ENCODE results near the gene MMP25.

The MMP25 gene

DNA sequence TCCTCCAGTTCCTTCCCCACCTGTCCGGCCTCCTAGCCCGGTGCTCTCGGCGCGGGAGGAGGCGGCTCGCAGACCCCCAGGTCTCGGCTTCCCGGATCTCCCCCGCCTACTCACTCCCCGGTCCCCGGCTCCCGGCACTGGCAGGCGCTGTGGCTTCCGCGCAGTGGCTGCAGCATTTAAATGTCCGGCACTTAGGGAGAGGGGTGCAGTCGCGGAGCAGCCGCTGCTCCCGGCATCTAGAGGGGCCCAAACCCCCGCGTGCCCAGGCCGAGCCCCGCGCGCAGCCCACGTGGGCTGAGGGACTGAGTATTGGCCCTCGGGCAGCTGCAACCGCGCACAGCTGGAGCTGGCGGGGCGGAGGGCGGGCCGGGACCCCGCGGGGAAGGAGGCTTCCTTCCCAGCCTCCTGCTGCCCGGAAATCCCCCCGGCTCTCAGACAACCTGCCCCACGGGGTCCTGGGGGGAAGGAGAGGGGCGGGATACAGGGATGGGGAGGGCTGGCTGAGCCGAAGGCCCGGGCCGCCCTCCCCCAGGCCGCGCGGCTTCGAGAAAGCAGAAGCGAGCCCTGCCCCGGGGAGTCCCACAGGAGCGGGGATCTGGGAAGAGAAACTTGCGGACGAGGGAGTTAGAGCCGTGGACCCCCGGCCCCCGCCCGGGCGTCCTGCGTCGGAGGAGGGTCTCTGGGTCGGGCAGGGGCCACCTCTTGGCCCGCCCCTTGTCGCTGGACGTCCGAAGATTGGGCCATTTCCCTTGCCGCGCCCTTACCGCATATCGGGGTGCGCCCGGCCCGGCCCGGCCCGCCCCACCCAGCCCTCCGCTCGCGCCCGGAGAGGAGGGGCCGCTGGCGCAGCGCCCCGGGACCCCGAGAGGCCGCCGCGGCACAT, at the start of gene MMP25:
MMP25 (plus strand) TSS at position 804 of the 883 bp plus-strand sequence. CDS start 357 bp downstream, outside the sequence.
- DNase-seq, result no peak

DNA sequence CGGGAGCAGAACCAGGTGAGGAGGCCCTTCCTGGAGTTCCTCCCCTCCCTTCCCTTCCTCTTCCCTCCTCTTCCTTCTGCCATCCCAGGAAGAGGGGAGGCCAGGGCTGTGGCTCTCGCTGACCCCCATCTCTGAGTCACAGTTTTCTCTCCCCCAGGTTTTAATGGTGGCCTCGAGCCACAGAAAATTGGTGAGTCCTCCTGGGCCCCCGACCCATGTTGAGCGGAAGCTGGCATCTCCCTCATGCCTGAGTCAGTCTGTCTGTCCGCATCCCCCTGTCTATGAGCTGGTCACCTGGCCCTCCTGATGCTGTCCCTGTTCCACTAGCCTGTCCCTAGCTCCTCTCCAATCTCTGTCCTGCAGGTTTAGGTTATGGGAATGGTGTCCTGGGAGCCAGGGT, 46.4 kb upstream of the MMP25 start:
- no peak for DNase-seq

- DNase-seq, result no peak
Observed at GRCh38 chr16:3000540-3000939, 45.8 kb upstream of the MMP25 start.

DNA sequence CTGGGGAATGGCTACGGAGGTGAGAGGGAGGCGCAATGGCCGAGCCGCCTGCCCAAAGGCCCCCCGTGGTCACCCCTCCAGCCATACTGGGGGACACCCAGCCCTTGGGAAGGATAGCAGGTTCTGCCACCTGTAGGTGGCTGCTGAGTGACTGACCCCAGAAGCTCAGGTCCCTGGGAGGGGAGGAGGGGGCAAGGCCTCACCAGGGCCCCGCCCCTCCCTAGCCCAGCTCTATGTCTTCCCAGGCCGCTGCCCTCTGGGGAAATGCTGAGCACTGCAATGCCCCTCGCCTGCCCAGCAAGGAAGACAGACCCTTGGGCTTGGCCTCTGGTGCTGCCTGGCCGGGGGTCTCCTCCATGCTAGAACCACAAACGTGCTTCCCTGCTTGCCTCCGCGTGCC, 45.0 kb upstream of the MMP25 start:
- DNase-seq, result no peak

DNA sequence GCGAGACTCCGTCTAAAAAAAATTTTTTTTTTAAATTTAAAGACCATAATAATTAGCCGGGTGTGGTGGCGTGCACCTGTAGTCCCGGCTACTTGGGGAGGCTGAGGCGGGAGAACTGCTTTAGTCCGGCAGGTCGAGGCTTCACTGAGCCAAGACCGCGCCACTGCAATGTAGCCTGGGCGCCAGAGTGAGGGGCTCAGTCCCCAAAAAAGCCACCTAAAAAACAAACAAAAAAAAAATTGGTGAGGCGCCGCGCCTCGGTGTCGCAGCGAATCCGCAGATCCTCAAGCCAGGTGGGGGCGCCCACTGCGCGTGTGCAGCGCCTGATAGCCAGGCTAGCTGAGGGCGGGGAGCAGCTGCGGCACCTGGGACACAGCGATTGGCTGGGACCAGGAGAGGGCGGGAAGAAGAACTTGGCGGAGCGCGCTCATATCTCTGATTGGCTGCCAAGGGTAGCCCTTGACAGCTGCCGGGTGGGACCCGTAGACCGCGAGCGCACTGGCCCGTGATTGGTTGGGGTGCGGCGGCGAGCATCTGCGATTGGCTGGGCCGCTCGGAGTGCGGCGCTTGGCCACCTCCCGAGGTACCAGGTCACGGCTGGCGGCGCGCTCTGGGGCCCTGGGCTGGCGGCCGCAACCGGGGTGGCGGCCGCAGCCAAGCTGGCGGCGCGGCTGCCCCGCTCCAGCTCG, 42.6 kb upstream of the MMP25 start:
- peak; percentile 90 for DNase-seq

DNA sequence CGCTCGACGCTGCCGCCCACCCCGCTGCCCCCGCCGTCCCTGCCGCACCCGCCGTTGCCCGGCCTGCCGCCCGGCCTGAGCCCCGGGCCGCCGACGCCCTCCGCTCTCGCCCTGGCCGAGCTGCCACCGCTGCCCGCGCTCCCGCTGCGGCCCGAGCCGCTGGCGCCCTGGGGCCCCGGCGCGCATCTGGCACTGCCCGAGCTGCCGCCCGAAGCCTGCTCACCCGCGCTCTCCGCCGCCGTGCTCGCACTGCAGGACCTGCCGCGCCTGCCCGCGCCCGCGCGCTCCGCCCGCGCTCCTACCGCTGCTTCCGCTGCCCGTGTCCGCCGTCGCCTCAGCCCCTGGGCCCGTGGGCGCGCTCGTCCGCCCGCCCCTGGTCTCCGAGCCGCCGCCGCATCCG, 42.0 kb upstream of the MMP25 start:
- DNase-seq, result no peak

DNA sequence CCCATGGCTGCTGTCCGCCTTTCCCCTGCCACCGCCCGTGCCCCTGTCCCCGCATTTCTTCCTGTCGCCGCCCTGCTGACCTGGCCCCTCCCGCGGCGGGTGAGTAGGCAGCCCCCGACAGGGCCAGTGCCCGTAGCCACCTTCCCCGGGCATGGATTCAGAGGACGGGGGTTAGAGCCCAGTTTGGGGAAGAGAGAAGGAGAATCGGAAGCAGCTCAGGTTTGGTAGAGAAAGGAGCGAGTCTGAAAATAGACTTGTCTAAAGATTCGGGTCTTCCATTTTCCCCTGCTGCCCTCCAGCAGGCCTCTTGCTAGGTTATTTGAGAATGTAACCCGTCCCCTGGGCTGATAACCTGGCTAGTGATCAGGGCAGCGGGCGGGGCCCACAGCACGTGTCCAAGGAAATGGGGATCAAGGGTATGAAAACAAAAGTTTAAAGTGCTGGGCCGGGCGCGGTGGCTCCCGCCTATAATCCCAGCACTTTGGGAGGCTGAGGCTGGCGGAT, 41.5 kb upstream of the MMP25 start:
- DNase-seq, result no peak

- DNase-seq, result no peak
Observed at GRCh38 chr16:3007059-3007956, 39.1 kb upstream of the MMP25 start.

GRCh38 chr16:3007957-3008689, 38.2 kb upstream of the MMP25 start:
- no peak for DNase-seq

DNA sequence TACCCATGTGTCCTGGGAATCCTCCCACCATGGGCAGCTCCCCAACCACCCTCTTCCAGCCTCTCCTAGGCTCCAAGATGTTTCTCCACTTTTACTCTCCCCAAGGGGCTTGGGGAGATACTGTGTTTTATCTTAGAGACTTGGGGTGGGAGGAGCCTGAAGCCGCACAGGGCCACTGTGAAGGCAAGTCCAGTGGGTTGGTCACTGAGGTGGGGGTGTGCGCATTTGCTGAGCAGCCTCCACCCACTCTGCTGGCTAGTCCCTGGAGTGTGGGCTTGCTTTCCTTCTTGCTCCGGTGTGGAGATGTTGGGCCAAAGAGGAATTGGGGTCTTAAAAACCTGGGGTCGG, 37.7 kb upstream of the MMP25 start:
- DNase-seq, result no peak

GRCh38 chr16:3009568-3010390, 36.6 kb upstream of the MMP25 start:
- DNase-seq, result no peak

DNA sequence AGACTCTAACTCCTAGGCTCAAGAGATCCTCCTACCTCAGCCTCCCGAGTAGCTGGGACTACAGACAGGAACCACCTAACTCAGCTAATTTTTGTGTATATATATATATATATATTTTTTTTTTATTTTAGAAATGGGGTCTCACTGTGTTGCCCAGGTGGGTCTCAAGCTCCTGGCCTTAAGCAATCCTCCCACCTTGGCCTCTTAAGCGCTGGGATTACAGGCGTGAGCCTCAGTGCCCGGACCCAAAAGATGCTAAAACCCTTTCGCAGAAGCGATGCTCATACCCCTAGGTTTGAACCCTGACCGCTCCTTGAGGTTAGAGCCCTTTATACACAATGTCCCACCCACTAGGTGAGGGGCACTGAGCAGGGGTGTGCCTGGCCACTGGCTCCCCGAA, 35.9 kb upstream of the MMP25 start:
- DNase-seq, result no peak

- DNase-seq, result peak; percentile 64
Observed at GRCh38 chr16:3012246-3012645, 34.1 kb upstream of the MMP25 start.

- DNase-seq, result peak; percentile 79
Observed at GRCh38 chr16:3012828-3013420, 33.4 kb upstream of the MMP25 start, which contains the start of gene CLDN9. Gene CLDN9 (plus strand): TSS chr16:3012923. CDS start chr16:3013363, 440 bp downstream.

- no peak for DNase-seq
Observed at GRCh38 chr16:3013491-3013951, 32.8 kb upstream of the MMP25 start.

- DNase-seq, result no peak
Observed at GRCh38 chr16:3013998-3014690, 32.2 kb upstream of the MMP25 start.

DNA sequence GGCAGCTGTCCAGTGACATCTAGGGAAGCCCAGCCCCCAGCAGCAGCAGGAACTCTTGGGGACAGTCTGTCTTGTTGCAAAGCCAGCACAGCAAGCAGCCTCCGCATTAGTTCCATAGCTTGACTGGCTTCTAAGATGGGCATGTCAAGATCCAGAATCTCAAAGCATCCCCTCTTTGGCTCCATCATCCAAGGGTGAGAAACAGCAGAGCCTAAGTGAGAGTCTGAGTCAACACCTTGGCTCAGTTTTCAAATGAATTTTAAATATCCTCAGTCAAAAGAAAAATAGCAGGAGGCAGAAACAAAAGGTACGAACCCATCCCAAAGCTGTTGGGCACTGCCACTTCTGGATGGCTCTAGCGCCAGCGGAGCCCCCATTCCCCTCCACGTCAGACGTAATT, 31.4 kb upstream of the MMP25 start:
- DNase-seq, result no peak

DNA sequence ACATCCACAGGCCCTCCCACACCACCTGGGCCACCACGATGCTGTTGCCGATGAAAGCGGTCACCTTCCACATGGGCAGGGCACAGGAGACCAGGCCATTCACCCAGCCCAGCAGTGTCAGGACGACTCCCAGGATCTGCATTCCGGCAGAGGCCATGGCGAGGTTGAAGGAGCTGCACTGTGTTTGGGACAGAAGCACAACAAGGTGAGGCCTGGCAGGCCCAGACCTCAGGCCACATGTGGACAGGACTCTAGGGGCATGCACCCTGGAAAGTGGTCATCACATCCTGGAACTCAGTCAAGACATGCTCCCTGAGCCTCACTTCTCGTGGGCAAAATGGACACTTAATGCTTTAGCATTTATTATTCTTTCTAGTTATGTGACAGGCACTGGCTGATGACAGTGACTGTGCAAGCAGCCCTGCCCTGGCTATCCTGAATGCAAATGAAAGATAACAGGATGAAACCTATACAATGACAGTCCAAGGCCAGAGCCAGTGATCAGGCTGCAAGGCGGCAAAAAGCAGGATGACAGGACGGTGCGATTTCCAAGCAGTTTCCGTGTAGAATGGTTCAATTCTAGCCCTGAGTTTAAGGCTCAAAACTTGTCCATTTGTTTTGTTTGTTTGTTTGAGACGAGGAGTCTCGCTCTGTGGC, 30.4 kb upstream of the MMP25 start:
- no peak for DNase-seq

DNA sequence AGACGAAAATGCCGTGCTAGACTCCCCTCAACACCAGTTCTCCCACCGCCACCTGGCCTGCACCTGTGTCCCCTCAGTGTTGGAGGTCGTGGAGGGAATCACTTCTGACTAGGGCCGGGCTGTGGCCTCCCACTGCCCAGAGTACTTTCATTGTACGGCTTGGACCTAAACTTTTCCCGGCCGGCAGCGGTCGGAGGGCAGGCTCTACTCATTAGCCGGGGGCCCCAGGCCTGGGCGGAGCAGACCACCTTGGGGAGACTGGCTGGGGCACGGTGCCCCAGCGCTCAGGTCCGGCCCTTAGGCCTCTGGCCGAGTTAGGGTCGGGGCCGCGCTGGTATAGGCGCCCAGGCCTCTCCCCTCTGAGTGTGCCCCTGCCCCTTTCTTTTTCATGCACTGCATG, 29.0 kb upstream of the MMP25 start:
- DNase-seq, result no peak

Data from NCI-H510A (cell line).